UCSD-AML1 (cell line): ENCODE measurements around the gene MITF.
"Not testable (repeated sequence)": the region's sequence is repeated elsewhere in the genome, so short reads cannot be mapped to it uniquely, and the experiment has no call there.

ENCODE experiments used
- DNase-seq: peaks from one replicate; lab custom pipeline; 2025; ENCODE audit not compliant: unreplicated experiment; lab: John Stamatoyannopoulos, UW

Gene MITF

GRCh38 chr3:69902386-69902785 lies 163.1 kb downstream of the MITF start:
- no peak for DNase-seq

DNA sequence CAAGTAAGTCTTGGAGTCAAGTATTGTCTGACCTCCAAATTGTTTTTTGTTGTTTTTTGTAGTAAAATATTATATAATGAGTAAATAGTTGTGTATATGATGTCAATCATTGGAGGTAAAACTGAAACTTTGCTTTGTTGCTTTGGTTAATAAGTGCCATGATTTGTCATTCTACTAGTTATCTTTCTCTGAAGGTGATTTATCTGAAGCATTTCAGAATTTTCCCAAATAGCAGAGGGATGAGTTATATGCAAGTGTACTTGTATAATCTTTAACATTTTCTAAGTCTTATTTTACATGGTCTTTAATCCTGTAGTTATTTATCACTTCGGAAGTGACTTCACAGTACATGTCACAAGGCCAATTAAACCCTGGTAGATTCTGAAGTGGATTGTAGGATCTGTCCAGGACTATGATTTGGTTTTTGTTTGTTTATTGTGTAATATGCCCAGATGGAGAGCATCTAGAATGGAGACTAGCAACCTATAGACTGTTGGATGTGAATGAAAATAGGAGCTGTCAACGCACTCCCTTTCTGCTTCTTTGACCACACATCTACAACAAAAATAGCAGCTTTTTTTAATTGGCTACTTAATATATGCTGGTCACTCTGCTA lies 167.2 kb downstream of the MITF start:
- DNase-seq: no peak

- DNase-seq: no peak
Observed at GRCh38 chr3:69907554-69907953, 168.3 kb downstream of the MITF start.

- not testable (repeated sequence) for DNase-seq
Observed at GRCh38 chr3:69909859-69910258, 170.6 kb downstream of the MITF start.

GRCh38 chr3:69913422-69913821 lies 174.2 kb downstream of the MITF start:
- no peak for DNase-seq

- DNase-seq: no peak
Observed at GRCh38 chr3:69914395-69914794, 175.1 kb downstream of the MITF start.

- no peak for DNase-seq
Observed at GRCh38 chr3:69915726-69916125, 176.5 kb downstream of the MITF start.

- not testable (repeated sequence) for DNase-seq
Observed at GRCh38 chr3:69920009-69920408, 180.7 kb downstream of the MITF start.

- no peak for DNase-seq
Observed at GRCh38 chr3:69921651-69922050, 182.4 kb downstream of the MITF start.

DNA sequence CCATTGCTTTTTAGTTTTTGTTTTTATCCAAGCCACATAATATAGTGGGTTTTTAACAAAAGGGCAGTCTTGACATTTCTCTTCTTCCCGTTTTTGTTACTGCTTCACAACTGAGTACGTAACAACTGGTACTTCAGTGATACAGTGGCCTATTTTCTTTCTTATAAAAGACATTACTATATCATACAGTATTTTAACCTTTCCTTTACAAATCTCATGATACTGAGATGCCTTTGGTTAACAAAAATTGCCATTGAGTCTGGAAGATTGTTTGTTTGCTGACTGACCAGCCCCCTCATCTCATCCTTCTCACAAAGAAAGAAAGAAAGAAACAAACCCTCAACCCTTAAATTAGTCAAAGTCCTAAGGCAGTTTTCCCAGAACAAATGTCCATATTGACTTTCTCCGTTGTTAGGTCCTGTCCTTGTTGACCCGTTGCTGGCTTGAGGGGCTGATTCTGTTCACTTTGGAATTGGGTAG lies 183.3 kb downstream of the MITF start:
- no peak for DNase-seq

DNA sequence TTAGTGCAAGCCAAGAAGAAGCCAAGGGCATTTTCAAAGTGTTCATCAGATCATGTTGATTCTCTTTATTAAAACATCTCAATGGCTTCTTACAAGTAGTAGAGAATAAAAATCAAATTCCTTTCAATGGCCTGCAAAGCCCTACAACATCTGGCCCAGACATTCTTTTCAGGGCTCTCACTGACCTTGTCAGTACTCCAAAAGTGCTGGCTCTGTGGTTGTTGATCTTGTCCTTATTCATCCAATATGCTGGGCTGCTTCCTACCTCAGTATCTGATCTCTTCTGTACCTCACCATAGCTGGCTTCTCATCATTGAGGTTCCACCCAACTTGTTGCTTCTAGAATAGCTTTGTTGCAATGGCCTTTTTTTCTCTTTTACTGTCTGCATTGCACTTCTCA lies 186.2 kb downstream of the MITF start:
- no peak for DNase-seq

- DNase-seq: no peak
Observed at GRCh38 chr3:69926385-69926784, 187.1 kb downstream of the MITF start.

- DNase-seq: no peak
Observed at GRCh38 chr3:69927571-69927970, 188.3 kb downstream of the MITF start.

GRCh38 chr3:69929019-69929418 lies 189.8 kb downstream of the MITF start:
- DNase-seq: no peak

DNA sequence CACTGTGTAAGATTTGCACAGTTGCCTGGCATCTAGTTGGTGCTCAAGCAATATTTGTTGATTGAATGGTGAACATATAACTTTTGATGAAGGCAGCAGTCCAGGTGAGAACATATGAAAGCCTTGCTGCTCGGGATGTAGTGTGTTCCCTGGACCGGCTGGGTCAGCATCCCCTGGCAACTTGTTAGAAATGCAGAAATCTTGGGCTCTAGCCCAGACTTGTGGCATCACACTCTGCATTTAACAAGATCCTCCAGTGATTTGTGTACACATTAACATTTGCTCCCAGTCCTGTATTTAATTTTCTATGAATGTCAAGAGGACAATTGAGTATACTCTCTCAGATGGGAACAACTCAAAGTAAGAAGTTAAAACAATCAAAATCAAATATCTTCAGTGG lies 191.3 kb downstream of the MITF start:
- no peak for DNase-seq

DNA sequence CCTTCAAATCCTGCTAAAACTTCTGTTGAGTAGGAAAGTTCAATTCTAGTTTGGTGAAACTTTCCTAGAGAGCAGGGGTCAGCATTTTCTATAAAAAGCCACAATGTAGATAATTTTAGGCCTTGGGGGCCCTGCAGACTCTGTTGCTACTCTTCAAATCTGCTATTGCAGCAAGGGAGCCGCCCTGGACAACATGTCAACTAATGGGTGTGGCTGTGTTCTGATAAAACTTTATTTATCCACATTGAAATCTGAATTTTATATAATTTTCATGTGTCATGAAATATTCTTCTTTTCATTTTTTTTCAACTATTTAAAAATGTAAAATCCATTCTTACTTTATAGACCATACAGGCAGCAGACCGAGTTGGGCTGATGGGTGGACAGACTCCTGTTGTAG lies 192.8 kb downstream of the MITF start:
- DNase-seq: no peak

GRCh38 chr3:69932501-69932900 lies 193.2 kb downstream of the MITF start:
- no peak for DNase-seq

DNA sequence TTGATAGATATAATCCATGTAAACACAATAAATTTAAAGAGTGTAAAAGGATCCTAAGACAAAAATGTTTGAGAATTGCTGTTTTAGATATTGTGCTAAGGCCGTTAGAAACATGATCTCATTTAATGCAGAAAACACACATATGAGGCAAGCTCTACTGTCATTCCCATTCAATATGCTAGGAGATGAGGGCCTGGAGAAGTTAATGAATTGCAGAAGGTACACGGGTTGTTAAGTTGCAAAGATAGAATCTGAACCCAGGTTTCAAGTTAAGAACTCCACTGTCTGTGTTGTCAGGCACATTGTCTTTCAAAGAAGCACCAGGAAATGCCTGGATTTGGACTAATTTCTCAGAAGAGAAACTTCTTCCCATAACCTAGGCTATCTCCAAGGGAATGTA lies 195.1 kb downstream of the MITF start:
- DNase-seq: no peak

- no peak for DNase-seq
Observed at GRCh38 chr3:69936266-69936665, 197.0 kb downstream of the MITF start.

GRCh38 chr3:69938061-69938460 lies 198.8 kb downstream of the MITF start:
- DNase-seq: no peak

- no peak for DNase-seq
Observed at GRCh38 chr3:69938931-69939330, 199.7 kb downstream of the MITF start.

GRCh38 chr3:69941037-69941436 lies 201.8 kb downstream of the MITF start:
- no peak for DNase-seq

DNA sequence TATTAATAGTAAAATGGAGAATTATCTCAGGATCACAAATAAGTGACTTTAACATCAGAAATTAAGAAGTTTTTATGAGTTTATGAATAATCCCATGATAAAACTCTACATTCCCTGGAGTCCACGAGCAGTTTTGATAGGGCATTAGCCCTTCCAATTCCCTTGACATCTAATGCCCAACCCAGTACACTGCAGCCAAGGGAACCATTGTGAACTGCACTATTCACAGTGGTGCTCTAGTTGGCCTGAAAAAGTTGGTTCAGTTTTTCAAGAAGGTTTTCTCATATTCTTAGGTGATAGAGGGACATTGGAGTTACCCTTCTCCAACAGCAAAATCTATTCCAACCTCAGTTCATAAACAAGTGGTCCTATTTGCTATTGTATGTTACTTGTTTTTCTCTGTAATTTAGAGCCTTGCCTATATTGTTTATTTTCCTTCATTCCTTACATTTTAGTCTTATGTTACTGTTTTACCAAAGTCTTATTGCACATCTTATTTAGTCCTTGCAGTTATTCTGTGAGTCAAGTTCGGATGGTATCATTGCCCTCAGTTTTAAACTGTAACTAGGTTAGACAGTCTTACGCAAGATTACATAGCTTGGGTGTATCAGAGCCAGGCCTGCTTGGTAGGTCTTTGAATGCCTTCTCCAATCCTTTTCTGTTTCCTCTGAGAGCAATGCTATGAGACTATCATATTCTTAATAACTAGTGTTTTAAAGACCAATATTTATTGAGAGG lies 202.3 kb downstream of the MITF start:
- no peak for DNase-seq
